Left kidney (tissue), 8 donors: ENCODE results near the gene SPATA24. TPM values are rescaled to one million over a fixed set of nuclear protein-coding genes. Genes with fewer than 3 reads are reported as not detected.
"Not testable (repeated sequence)": the region's sequence is repeated elsewhere in the genome, so short reads cannot be mapped to it uniquely, and the experiment has no call there.

Experiments used
- DNase-seq: peaks from one replicate; pipeline ENCODE4 v3.0.0-alpha.2; 2013
- long read RNA-seq, 8 donors: transcript quantifications; one replicate each; lab custom pipeline, GENCODE V29; 2026
- polyA plus RNA-seq: library from polyadenylated mRNA; unstranded; fragments of 120-200 nt; gene quantifications from one replicate; pipeline ENCODE4 v1.2.1, GENCODE V29; 2013; ENCODE audit not compliant: insufficient read length

Gene SPATA24
- 12.7 TPM for polyA plus RNA-seq
- long read RNA-seq, donor 1, partial matches to known transcripts, result 0 of 2 reads
- long read RNA-seq, donor 1, other reads (novel, unspliced or antisense), result 0 of 2 reads
- long read RNA-seq, donor 2, partial matches to known transcripts, result 0 of 4 reads
- long read RNA-seq, donor 2, other reads (novel, unspliced or antisense), result 0 of 4 reads
- long read RNA-seq, donor 3, partial matches to known transcripts, result 0 of 1 reads
- long read RNA-seq, donor 3, other reads (novel, unspliced or antisense), result 0 of 1 reads
- long read RNA-seq, donor 4, partial matches to known transcripts, result 0 of 1 reads
- long read RNA-seq, donor 4, other reads (novel, unspliced or antisense), result 0 of 1 reads
- long read RNA-seq, donor 5, transcript SPATA24-203 (4 exons, 646 nt), result major isoform, 6 of 12 reads
- long read RNA-seq, donor 5, partial matches to known transcripts, result 5 of 12 reads
- long read RNA-seq, donor 5, other reads (novel, unspliced or antisense), result 0 of 12 reads
- long read RNA-seq, donor 6, partial matches to known transcripts, result 0 of 1 reads
- long read RNA-seq, donor 6, other reads (novel, unspliced or antisense), result 0 of 1 reads
- long read RNA-seq, donor 7, partial matches to known transcripts, result 0 of 6 reads
- long read RNA-seq, donor 7, other reads (novel, unspliced or antisense), result 0 of 6 reads
- long read RNA-seq, donor 8, partial matches to known transcripts, result 0 of 2 reads
- long read RNA-seq, donor 8, other reads (novel, unspliced or antisense), result 0 of 2 reads

- peak; percentile 98 for DNase-seq
Measured at GRCh38 chr5:139403787-139404483, at the start of gene SPATA24. SPATA24 (minus strand) TSS chr5:139404089; CDS start chr5:139404060, 29 bp downstream.

GRCh38 chr5:139451878-139452660, 48.2 kb upstream of the SPATA24 start:
- no peak for DNase-seq

GRCh38 chr5:139451176-139451575, 47.3 kb upstream of the SPATA24 start:
- DNase-seq, result no peak

GRCh38 chr5:139446956-139447779, 43.3 kb upstream of the SPATA24 start:
- no peak for DNase-seq

GRCh38 chr5:139445325-139446170, 41.7 kb upstream of the SPATA24 start:
- no peak for DNase-seq

- DNase-seq, result no peak
Measured at GRCh38 chr5:139443831-139444453, 40.1 kb upstream of the SPATA24 start.

GRCh38 chr5:139440416-139440815, 36.5 kb upstream of the SPATA24 start:
- not testable (repeated sequence) for DNase-seq

GRCh38 chr5:139439013-139439903, 35.4 kb upstream of the SPATA24 start, which contains the start of gene DNAJC18:
DNAJC18 (minus strand) TSS chr5:139439525; CDS start chr5:139439445, 80 bp downstream.
- peak; percentile 92 for DNase-seq

GRCh38 chr5:139438707-139439012, 34.8 kb upstream of the SPATA24 start:
- DNase-seq, result no peak

GRCh38 chr5:139435676-139436075, 31.8 kb upstream of the SPATA24 start:
- DNase-seq, result no peak

- no peak for DNase-seq
Measured at GRCh38 chr5:139431706-139432105, 27.8 kb upstream of the SPATA24 start.

GRCh38 chr5:139430015-139430414, 26.1 kb upstream of the SPATA24 start:
- no peak for DNase-seq

GRCh38 chr5:139426203-139426885, 22.5 kb upstream of the SPATA24 start:
- DNase-seq, result no peak

- DNase-seq, result no peak
Measured at GRCh38 chr5:139425497-139425896, 21.6 kb upstream of the SPATA24 start.

GRCh38 chr5:139422307-139422893, 18.5 kb upstream of the SPATA24 start:
- peak; percentile 74 for DNase-seq

GRCh38 chr5:139419226-139420192, 15.6 kb upstream of the SPATA24 start:
- DNase-seq, result no peak
